ENCODE measurements around the gene VPS13A.
A peak's percentile ranks its signal among the peaks of the same experiment; 100 is the strongest.
"Not testable (repeated sequence)": the region's sequence is repeated elsewhere in the genome, so short reads cannot be mapped to it uniquely, and the experiment has no call there.

Gene VPS13A

GRCh38 chr9:77426712-77427111, 249.4 kb downstream of the VPS13A start:
- no peak for DNase-seq

GRCh38 chr9:77427256-77427927, 250.1 kb downstream of the VPS13A start:
- no peak for DNase-seq

GRCh38 chr9:77429928-77430327, 252.6 kb downstream of the VPS13A start:
- DNase-seq: no peak

GRCh38 chr9:77432053-77432452, 254.7 kb downstream of the VPS13A start:
- DNase-seq: no peak

- peak; percentile 43 for DNase-seq
Measured at GRCh38 chr9:77433675-77434445, 256.5 kb downstream of the VPS13A start.

GRCh38 chr9:77435277-77435676, 257.9 kb downstream of the VPS13A start:
- no peak for DNase-seq

GRCh38 chr9:77435688-77436087, 258.4 kb downstream of the VPS13A start:
- DNase-seq: no peak

GRCh38 chr9:77438653-77439052, 261.3 kb downstream of the VPS13A start:
- no peak for DNase-seq

- no peak for DNase-seq
Measured at GRCh38 chr9:77440057-77440456, 262.7 kb downstream of the VPS13A start.

- not testable (repeated sequence) for DNase-seq
Measured at GRCh38 chr9:77441124-77441523, 263.8 kb downstream of the VPS13A start.

GRCh38 chr9:77442436-77442835, 265.1 kb downstream of the VPS13A start:
- DNase-seq: no peak

GRCh38 chr9:77447646-77448045, 270.3 kb downstream of the VPS13A start:
- DNase-seq: no peak

- DNase-seq: no peak
Measured at GRCh38 chr9:77449240-77450084, 272.1 kb downstream of the VPS13A start.

GRCh38 chr9:77450085-77450475, 272.7 kb downstream of the VPS13A start:
- DNase-seq: no peak

- no peak for DNase-seq
Measured at GRCh38 chr9:77451507-77451906, 274.2 kb downstream of the VPS13A start.

GRCh38 chr9:77453825-77454647, 276.7 kb downstream of the VPS13A start:
- DNase-seq: no peak

GRCh38 chr9:77454663-77455062, 277.3 kb downstream of the VPS13A start:
- no peak for DNase-seq

GRCh38 chr9:77455312-77455927, 278.1 kb downstream of the VPS13A start:
- DNase-seq: peak; percentile 32

- peak; percentile 85 for DNase-seq
Measured at GRCh38 chr9:77456829-77457437, 279.6 kb downstream of the VPS13A start.

GRCh38 chr9:77457916-77458592, 280.7 kb downstream of the VPS13A start:
- DNase-seq: peak; percentile 60

GRCh38 chr9:77460938-77461337, 283.6 kb downstream of the VPS13A start:
- DNase-seq: no peak

Measured in activated naive CD4-positive, alpha-beta T cell treated with Interleukin-2 at 50 U/mL for 16 hours (primary cell).